ENCODE measurements around the gene NUP98.

NUP98 gene

DNA sequence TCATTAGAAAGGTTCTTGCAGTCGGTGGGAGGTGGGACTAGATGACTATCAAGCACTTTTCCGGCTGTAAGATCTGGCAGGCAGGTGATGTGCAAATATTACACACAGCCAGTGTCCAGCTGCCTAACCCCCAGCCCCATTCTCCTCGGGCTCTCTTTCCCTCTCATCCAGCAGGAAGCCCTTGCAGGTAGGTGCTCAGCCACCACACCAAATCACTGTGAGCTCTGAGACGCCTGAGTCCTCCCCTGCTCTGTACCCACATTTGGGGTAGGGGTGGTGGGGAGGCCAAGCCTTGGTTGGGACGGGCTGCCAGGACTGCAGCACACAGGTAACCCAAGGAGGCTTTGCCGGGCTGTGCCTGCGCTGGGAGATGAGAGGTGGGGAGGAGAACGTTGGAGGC is 156.2 kb downstream of the NUP98 start:
- no peak for DNase-seq (ENCODE audit: low read depth in 2 of 2)

DNA sequence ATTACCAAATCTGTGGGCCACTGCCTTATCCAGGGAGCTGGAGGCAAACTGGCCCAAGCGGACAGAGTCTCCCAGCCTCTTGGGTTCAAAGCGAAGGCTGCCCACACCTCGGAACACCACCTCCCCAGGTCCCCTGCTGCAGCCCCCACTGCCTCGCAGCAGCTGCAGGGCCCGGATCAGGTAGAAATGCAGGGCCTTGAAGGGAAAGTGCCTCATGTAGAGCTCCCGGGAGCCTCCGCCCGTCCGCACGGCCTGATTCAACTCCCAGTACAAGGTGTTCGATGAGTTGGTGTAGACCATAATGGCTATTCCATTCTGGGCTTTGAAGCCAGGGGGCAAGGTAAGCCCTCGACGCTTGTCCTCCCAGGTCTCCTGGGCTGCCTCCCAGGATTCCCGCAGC is 157.5 kb downstream of the NUP98 start:
- DNase-seq (ENCODE audit: low read depth in 2 of 2) = no peak

DNA sequence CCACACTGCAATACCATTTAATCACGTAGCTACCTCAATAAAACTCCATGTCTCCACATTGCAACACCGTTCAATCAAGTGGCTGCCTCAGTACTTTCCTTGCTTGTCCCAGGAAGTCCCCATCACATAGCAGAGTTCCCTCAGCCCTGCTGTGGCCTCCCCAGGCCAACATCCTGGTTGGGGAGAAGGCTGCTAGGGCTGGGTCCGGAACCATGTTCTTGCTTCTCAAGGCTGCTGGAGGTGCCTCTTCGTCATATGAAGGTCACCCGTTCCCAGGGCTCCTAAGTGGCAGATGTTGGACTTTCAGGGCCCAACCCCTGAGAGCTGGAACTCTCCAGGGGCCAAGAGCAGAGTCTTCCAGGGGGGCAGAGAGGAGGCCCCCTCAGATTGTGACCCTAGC is 158.8 kb downstream of the NUP98 start:
- no peak for DNase-seq (ENCODE audit: low read depth in 2 of 2)

DNA sequence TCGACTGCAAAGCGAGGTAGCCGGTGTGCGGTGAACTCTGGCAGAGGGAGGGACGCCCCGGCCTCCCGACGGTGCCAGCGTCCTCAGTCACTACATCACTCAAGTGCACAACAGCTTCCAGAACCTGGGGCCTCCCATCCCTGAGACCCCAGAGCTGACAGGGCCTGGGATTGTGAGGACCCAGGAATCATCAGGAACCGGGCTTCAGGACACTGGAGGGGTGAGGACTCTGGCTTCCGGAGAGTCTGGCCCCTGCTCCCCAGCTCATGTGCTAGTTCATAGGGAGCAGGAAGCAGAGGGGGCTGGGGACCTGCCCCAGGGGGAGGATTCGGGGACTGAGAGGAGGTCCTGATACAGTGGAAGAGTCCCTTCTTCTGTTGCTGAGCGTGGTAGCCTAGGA is 160.2 kb downstream of the NUP98 start:
- no peak for DNase-seq (ENCODE audit: low read depth in 2 of 2)

DNA sequence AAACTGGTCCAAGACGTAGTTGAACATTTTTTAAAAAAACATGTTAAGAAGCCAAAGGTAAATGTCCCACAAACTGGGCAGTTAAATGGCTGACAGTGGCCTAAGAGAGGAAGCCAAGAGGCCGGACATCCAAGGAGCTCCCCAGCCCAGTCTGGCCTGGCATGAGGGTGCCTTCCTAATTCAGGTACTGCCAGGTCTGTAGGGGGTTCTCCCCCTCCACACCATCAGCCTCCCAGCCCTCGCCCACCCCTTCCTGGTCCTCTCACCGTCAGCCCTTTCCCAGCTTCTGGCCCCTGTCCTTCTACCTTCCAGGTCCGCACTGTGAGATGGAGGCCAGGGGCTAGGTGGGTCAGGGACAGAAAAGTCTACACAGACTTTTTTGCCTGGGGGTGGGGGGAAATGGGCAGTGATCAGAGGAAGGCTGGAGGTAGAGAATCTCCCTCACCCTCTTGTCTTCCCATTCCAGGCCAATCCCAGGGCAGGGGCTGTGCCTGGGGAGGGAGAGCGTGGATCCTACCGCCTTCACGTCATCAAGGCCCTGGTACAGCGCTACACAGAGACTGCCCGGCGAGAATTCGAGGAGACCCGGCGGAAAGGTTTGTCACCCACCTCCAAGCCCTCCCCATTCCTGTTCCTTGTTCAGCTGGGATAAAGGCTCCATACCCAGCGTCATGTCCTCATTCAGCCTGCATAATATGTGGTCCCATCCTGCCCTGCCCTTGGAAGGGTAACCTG is 161.5 kb downstream of the NUP98 start:
- no peak for DNase-seq (ENCODE audit: low read depth in 2 of 2)

DNA sequence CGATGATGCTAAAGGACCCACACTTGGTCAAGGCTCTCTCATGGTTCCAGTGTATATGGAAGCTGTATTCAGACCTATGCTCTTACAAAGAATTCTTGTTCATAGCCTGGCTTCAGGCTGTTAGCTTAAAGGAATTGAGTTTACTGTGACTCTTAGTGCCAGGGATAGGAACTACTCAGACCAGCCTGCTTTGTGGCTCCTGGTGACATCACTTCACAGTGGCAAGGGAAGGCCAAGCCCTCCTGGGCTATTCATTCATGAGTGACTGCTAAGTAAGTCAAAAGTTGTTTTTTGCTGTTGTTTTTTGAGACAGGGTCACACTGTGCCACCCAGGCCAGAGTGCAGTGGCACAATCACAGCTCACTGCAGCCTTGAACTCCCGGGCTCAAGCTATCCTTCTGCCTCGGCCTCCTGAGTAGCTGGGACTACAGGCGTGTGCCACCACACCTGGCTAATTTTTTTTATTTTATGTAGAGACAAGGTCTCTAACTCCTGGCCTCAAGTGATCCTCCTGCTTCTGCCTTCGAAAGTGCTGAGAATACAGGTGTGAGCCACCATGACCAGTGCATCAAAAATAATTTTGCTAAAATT is 165.2 kb downstream of the NUP98 start:
- no peak for DNase-seq (ENCODE audit: low read depth in 2 of 2)

DNA sequence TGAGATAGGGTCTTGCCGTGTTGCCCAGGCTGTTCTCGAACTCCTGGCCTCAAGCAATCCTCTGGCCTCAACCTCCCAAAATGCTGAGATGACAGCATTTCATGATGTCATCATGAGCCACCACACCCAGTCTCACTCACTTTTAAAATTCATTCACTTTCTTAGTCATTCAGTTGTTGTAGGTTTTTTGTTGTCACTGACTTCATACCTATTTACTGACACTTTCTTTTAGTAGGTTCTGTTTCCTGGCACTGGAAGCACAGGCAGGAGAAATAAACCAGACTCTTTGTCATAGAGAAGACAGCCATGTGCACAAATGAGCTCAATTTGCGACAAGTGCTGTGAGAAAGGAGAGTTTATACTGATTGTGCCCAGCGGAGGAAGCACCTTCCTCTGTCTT is 166.0 kb downstream of the NUP98 start:
- no peak for DNase-seq (ENCODE audit: low read depth in 2 of 2)

DNA sequence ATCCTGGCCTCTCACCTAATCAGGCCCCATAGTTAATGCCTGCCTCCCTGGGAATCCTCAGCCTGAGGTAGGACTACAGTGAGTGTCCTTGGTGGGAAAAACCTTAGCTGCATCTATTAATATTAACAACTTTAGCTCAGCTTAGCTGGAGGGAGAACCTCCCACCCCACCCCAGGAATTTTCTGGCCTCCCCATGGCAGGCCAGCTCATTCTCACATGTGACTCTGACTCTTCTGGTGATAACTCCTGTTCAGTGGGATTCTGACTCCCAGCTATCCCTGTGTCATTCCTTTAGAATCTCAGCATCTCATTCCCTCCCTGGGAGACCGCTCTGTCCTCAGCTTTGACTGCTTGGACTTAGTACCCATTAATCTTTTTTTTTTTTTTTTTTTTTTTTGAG is 170.1 kb downstream of the NUP98 start:
- DNase-seq (ENCODE audit: low read depth in 2 of 2) = no peak

DNA sequence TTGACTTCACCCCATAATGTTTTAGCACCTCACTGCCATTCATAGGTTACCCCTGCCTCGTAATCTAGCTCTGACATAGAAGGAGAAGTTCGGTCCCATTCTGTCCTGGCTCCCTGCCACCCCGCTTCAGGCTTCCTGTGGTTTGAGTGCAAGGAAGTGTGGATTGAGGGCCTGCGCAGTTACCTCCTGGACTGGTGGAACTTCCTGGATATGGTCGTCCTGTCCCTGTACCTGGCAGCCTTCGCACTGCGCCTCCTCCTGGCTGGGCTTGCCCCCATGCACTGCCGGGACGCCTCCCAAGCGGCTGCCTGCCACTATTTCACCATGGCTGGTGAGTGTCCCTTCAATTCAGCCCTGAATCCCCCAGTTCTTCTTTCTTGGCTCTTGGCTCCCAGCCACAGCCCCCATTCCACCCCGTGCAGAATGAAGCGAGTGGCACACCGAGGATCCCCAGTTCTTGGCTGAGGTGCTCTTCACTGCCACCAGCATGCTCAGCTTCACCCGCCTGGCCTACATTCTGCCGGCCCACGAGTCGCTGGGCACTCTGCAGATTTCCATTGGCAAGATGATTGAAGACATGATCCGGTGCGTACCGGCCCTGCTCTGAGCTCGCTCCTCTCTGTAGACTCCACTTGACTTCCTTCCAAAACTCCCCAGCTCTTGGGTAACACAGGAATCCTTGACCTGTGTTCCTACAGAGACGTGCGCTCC is 170.9 kb downstream of the NUP98 start:
- no peak for DNase-seq (ENCODE audit: low read depth in 2 of 2)
